Colonic mucosa (tissue), 4 donors: ENCODE measurements around the gene CRYGD. TPM values are rescaled to one million over a fixed set of nuclear protein-coding genes. Genes with fewer than 3 reads are reported as not detected.

Source experiments
- DNase-seq: peaks from one replicate; pipeline ENCODE4 v3.0.0-alpha.2; 2020
- H3K27ac ChIP-seq: fragments of 200-600 bp; one replicate; pipeline ENCODE4 v1.8.0; 2021
- H3K27me3 ChIP-seq: fragments of 200-600 bp; one replicate; pipeline ENCODE4 v1.8.0; 2021
- H3K36me3 ChIP-seq: fragments of 200-600 bp; one replicate; pipeline ENCODE4 v1.8.0; 2021
- H3K4me1 ChIP-seq: fragments of 200-600 bp; one replicate; pipeline ENCODE4 v1.8.0; 2021; ENCODE audit warnings: mild to moderate bottlenecking
- H3K4me3 ChIP-seq: fragments of 200-600 bp; one replicate; pipeline ENCODE4 v1.8.0; 2021
- H3K9ac ChIP-seq, 2 donors: one replicate each; pipeline ENCODE4 v1.7.0; 2013; ENCODE audit warnings: control low read depth in 2 of 2, low read depth in 2 of 2, low read length in 2 of 2
- H3K9me3 ChIP-seq: fragments of 200-600 bp; one replicate; pipeline ENCODE4 v1.8.0; 2021
- CTCF ChIP-seq: fragments of 200-600 bp; IDR thresholded peaks from one replicate; pipeline ENCODE4 v1.8.0; 2022; ENCODE audit warnings: antibody characterized with exemption, mild to moderate bottlenecking
- intact Hi-C: fragments of 100-400 bp; cut with DNase I; formaldehyde crosslinking; loops from one replicate; pipeline ENCODE4 v1.14.1; 2022
- total RNA-seq, 2 donors: library from RNA; stranded (reverse); fragmentation: NEBNext Ultra II Directional in 1 of 2; extraction: Animal tissue kit (Norgen Biotek cat#: 25700) in 1 of 2; gene quantifications; one replicate each; pipeline ENCODE4 v1.2.1, GENCODE V29; 2021
- donor health status: healthy.
- donor health status: DM: no; HTN: no; CAD: no.
- donor health status: DM: no; HTN: no; CAD: no.

CRYGD gene
- total RNA-seq, 2 donors from 2014 or later, result not detected

GRCh38 chr2:208153156-208153555, 28.8 kb upstream of the CRYGD start:
- Histone ChIP-seq H3K36me3 (no peaks in the 10 kb centered on the region), H3K4me1 (no peaks in the 10 kb centered on the region), H3K27ac (no peak overlapping the region), H3K9me3 (no peaks in the 10 kb centered on the region), H3K27me3 (no peaks in the 10 kb centered on the region), H3K9ac (no peak overlapping the region), H3K4me3 (no peak overlapping the region)
- DNase-seq, result no peak
- intact Hi-C loops, result no loop called here
- no peak for TF ChIP-seq CTCF

- no peak for DNase-seq
- H3K4me3 ChIP-seq, result no peak overlapping the region
- no peak overlapping the region for H3K27ac ChIP-seq
- H3K9me3 ChIP-seq, result no peaks in the 10 kb centered on the region
- no peaks in the 10 kb centered on the region for H3K27me3 ChIP-seq
- H3K36me3 ChIP-seq, result no peaks in the 10 kb centered on the region
- no peak overlapping the region for H3K9ac ChIP-seq
- H3K4me1 ChIP-seq, result no peaks in the 10 kb centered on the region
- no peak for TF ChIP-seq CTCF
- intact Hi-C loops, result no loop called here
Observed at GRCh38 chr2:208150956-208151355, 26.6 kb upstream of the CRYGD start.

- H3K27me3 ChIP-seq, result no peaks in the 10 kb centered on the region
- no peak overlapping the region for H3K27ac ChIP-seq
- intact Hi-C loops, result no loop called here
- H3K4me3 ChIP-seq, result no peak overlapping the region
- no peak for TF ChIP-seq CTCF
- no peak overlapping the region for H3K9ac ChIP-seq
- H3K9me3 ChIP-seq, result no peaks in the 10 kb centered on the region
- no peak for DNase-seq
- H3K36me3 ChIP-seq, result no peaks in the 10 kb centered on the region
- H3K4me1 ChIP-seq, result no peaks in the 10 kb centered on the region
Observed at GRCh38 chr2:208150094-208150493, 25.8 kb upstream of the CRYGD start.

GRCh38 chr2:208148803-208149202, 24.5 kb upstream of the CRYGD start:
- no peak overlapping the region for H3K4me3 ChIP-seq
- H3K9ac ChIP-seq, result no peak overlapping the region
- DNase-seq, result no peak
- H3K4me1 ChIP-seq, result no peaks in the 10 kb centered on the region
- no peak for TF ChIP-seq CTCF
- no peaks in the 10 kb centered on the region for H3K27me3 ChIP-seq
- intact Hi-C loops, result no loop called here
- no peaks in the 10 kb centered on the region for H3K9me3 ChIP-seq
- no peak overlapping the region for H3K27ac ChIP-seq
- no peaks in the 10 kb centered on the region for H3K36me3 ChIP-seq

GRCh38 chr2:208147759-208148158, 23.4 kb upstream of the CRYGD start:
- intact Hi-C loops, result no loop called here

More at GRCh38 chr2:208147759-208148158, 23.4 kb upstream of the CRYGD start:
- no peaks in the 10 kb centered on the region for H3K36me3 ChIP-seq
- no peaks in the 10 kb centered on the region for H3K27me3 ChIP-seq
- TF ChIP-seq CTCF, result no peak
- no peaks in the 10 kb centered on the region for H3K9me3 ChIP-seq
- DNase-seq, result no peak
- no peak overlapping the region for H3K27ac ChIP-seq
- H3K4me3 ChIP-seq, result no peak overlapping the region
- H3K4me1 ChIP-seq, result no peaks in the 10 kb centered on the region
- H3K9ac ChIP-seq, result no peak overlapping the region
